Activated CD8-positive, alpha-beta memory T cell treated with anti-CD3 and anti-CD28 coated beads, Interleukin-2, amount 50 U/mL, for 4 hours (primary cell): ENCODE measurements around the gene MAML3.

ENCODE experiments used
- DNase-seq: peaks from one replicate; pipeline ENCODE4 v3.0.0-alpha.2; 2020

Gene MAML3

DNA sequence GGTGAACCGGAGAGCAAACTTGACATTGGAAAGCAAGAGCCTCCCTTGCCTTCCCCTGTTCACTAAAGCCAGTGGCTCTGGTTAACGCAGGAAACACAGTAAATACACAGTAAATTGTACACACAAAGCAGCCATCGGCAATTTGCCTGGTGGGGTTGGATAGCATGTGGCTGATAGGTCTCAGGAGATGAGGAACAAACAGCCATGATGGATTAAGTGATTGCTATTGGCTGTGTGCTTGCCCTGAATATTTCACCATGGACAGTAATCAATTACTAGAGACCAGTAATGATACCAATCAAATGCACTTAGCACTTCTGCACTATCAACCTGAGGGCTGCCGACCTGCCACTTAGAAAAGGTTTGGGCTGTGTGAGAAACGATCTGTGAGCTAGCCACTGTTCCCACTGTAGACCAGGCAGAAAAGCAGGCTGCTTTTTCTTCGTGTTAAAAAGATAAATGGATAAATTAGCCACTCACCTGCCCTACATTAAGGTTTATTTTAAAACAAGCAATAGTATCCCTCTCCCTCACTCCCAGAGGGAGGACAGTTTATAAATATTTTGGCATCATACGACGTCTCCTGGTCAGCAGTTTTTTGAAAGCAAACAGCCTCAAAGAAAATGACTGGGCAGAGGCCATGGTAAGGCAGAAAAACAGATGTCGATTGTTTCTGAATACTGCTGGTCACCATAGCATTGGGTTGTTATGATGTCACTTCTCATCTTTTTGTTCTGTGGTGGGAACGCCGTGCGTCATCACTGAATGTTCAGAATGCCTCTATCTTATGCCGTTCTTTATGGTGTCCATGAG lies 167.1 kb downstream of the MAML3 start:
- DNase-seq = no peak

DNA sequence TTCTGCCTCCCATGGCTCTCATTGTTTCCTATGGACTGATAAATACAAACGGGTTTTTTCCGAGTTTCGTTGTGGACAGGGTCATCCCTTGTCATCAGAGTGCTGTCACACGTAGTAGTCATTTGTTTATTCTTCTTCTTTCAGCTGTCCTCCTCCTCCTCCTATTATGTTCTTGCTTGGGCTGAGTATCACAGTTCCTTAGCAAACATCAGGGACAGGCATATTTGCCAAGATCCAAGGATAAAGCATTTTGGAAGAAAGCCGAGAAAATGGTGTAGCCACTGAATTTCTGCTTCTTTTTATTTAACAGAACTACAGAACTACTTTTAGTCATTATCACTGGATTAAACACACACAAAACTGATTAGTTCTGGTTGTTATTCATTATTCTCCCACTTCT lies 167.9 kb downstream of the MAML3 start:
- no peak for DNase-seq

DNA sequence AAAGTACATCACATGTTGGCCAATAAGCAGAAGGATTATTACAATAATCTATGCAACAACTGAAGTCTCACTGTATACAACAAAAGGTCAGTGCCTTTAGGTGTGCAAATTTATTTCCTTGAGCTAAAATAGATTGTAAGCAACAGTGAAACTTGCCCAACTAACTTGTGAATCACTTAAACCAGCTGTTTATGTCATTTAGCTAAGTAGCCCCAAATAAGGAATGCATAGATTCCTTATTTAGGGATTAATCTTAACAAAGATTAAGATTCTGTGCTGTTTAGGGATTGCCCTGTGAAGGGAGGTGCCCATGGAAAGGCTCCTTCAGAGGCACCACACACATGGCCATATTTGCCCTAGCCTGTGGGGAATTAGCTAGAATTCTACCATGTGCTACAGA lies 168.6 kb downstream of the MAML3 start:
- DNase-seq = no peak

DNA sequence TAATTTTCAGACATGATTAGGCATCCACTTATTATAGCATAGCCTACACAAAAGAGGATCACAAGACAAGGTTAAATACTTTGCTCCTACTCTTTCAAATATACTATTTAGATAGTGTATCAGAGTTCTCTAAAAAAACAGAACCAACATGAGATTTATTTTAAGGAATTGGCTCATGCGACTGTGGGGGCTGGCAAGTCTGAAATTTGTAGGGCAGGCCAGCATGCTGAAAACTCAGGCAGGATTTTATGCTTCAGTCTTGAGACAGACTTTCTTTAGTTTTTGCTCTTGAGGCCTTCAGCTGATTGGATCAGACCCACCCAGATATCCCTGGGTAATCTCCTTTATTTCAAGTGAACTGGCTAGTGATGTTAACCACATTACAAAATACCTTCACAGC lies 169.5 kb downstream of the MAML3 start:
- DNase-seq = no peak

DNA sequence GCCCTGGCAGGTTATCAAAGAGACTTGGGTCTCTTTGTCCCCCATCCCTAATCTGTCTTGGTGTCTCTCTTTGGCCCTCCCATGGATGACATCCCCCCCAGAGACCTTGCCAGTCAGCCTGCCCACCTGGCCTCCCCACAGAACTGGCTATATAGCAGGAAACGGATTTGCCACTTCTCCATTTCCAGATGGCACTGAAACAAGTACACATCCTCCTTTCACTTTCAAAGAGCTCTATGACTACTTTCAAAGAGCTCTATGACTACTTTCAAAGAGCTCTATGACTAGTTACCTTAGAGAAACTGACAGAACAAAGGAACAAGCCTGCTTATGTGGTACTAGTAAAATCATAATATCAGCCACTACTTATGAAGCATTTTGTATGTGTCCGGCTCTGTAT lies 175.3 kb downstream of the MAML3 start:
- no peak for DNase-seq

DNA sequence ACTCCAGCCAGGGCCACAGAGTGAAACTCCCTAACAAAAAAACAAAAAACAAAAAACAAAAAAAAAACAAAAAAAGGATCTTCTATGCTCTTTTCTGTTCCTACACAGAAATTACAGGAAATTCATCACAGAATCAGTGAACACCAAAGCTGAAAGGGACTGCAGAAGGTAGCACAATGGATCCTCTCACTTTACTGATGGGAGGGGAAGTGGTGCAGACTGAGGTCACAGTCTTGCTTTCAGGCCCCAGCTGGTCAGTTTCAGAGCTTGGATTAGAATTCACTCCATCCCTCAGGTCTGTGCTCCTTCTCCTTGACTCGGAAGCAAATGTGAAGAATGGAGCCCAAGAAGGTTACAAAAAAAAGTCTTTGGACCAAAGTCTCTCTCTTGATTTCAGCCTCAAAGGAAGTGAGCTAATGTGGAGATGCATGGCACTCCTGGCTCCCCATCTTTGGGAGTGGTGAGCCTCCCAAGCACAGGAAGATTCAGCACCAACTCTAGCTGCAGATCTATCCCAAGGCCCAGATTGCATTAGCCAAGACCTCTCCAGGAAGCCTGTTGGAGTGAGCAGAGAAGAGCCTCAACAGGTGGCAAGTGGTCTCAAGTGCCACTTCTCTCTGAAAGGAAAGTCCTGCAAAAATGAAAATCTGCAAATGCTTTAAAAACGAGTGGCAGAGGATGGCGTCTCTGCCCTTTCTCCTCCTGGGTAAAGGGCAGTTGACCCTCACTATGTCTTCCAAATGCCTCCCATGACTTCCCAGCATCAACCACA lies 176.0 kb downstream of the MAML3 start:
- DNase-seq = no peak

DNA sequence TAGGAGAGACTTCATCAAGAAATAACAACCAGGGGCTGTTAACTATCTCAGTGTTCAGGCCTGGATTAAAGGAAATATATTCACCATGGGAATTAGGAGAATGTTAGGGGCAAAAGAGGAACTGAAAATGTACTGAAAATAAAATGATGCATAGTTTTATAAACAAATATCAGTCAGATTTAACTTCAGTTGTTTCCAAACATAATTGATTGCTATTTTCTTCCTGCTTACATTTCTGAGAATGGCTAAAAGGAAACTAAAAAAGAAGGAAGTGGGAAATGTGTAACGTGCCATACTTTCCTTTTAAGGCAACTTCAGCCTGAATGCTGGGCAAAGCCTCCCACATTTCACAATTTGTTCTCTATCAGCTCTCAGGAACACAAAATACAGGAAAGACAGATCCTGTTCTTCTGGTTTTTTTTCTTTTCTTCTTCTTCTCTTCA lies 178.1 kb downstream of the MAML3 start:
- DNase-seq = no peak

DNA sequence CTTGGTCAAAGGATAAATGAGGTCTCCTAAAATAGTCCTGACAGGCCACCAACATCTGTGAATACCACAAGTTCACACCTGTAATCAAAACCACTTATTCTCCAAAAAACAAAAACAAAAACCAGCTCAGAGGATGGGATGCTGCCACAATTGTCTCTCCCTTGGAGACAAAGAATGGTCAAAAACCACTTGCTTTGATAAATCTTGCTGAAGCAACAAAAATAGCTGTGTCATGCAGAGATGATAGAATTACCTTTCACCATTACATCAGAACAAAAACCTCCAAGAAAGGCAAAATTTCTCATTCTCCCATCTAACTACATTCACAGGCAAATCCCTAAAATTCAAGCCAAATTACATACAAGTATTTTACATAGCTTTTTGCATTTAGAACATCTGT lies 180.4 kb downstream of the MAML3 start:
- DNase-seq = no peak

DNA sequence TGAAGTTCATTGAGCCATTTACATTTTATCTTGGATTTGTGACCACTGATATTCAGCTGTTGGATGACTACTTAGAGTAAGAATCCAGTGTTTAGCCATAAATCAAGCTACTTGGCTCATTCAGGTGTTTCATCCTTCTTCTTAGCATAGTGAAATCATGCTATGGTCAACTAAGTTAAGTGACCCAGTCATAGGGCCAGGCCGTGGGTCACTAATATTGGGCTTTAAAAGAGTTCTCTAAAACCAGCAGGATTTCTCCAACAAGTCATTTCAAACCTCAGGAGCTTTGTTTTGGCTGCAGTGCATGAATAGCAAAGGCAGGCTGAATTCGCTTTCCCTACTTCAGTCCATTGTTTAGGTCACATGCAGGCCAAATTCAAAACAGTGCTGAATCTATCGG lies 181.0 kb downstream of the MAML3 start:
- DNase-seq = no peak

DNA sequence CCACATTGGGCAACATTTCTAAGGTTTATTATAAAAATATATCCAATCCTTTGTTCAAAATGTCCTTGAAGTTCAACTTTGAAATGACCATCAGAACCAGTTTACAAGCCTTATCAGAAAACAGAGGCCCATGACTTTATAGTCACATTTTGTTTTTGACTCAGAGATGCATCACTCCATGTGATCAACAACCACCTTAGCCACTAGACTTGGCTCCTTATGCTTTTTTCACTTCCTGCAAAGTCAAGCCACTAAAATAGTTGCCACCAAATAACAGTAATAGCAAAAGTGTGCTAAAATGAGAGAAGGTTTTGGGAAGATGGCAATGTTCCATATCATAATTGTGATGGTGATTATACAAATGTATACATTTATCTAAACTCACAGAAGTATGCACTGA lies 181.7 kb downstream of the MAML3 start:
- DNase-seq = no peak

DNA sequence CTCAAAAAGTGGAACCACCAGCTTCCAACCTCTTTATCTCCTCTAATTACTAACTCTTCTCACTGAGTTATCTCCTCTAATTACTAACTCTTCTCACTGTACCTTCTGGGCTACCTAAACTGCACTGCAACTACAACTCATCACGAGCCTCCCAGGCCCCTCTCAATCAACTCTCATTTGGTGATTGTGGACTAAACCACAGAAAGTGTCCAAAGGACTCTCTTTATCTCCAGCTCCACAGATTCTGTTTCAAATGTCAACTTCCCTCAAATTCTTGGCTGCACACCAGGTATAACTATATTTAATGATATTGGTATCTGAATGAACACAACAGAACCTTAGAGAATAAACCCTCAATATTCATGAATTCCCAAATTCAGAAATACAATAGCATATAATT lies 182.9 kb downstream of the MAML3 start:
- no peak for DNase-seq

DNA sequence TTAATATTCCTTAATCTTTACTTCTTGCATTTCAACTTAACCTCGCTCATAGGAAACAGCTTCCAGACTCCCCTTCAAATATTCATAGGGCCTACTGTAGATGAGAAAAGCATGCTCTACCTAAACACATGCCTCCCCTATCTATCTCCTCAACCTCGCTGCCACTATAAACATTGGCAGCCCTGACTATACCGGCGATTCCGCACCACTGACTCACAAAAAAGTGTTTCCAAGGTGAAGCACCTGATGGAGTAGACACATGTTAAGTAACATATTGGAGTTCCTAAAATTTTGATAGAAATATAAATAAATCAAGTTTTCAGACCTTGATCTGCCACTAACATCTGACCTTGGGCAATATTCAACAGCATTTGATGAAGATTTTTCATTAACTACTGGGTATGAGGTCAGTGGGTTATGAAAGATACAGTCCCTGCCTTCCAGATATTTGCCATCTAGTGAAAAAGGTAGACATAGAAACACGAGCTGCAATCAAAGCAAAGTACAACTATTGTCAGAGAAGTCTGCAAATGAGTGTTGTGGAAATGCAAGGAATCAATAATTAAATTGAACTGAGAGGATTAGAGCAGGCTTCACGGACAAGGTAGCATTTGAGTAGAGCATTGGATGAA lies 184.2 kb downstream of the MAML3 start:
- no peak for DNase-seq

DNA sequence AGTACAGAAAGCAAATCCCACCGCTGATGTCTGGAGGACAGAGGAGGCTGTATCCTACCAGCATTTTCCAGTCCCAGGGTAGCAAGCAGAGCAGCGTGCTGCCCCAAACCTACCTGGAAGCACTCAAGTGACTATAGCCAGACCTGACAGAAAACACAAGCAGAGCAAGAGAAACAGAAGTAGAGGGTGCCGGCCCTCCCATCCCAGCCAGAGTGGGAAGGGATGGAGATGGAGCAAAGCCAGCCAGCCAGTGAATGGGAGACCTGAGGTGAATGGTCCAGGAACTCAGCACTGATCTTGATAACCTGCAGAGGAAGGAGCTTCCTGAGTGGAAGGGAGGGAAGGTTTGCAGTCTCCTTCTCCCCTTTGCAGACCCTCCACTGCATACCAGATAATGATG lies 185.2 kb downstream of the MAML3 start:
- DNase-seq = no peak

DNA sequence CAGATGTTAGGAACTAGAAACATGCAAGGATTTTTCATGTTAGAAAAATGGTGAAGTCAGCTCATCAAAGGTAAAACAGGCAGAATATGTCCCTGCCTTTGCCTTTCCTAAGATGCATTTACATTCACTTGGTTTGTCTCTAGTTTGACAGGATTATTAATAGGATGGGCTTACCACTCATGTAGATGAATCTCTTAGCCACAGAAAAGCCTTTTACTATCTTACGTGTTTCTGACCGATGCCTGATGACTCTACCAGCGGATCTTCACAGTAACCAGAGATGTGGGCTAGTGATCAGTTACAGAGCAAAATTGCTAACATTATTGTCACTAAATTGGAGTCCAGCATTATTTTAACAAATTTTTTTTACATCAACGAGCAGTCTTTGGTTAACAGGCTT lies 187.6 kb downstream of the MAML3 start:
- DNase-seq = no peak

DNA sequence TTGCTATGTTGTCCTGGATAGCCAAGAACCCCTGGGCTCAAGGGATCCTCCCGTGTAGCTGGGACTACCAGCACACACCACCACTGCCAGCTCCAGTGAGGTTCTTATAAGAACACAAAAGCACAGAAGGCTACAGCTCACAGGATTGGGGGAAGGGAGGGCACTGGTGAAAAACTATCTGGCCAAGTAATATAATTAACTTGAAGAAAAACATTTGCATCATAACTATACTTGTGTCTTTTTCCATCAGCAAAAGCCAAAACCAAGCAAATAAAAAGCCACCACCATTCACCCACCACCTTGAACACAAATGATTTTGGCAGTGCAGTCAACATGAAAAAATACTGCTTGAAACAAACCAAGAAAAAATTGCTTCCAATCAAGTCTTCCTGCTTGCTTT lies 188.2 kb downstream of the MAML3 start:
- no peak for DNase-seq

DNA sequence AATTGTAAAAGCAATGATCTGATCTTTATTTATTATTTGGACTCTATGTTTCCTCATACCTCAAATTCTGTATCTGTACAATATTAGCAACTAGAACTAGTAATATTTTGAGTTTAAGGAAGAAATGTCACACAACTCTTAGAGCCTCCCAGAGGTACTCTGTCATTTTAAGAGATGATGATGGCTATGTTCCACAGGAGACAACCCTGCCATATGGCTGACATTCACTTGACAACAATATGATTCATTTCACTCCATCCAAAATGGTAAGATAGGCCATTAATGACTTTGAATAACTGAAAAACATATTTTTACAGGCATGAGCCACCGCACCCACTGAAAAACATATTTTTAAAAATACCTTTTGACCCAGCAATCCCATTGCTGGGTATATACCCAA lies 190.3 kb downstream of the MAML3 start:
- no peak for DNase-seq

DNA sequence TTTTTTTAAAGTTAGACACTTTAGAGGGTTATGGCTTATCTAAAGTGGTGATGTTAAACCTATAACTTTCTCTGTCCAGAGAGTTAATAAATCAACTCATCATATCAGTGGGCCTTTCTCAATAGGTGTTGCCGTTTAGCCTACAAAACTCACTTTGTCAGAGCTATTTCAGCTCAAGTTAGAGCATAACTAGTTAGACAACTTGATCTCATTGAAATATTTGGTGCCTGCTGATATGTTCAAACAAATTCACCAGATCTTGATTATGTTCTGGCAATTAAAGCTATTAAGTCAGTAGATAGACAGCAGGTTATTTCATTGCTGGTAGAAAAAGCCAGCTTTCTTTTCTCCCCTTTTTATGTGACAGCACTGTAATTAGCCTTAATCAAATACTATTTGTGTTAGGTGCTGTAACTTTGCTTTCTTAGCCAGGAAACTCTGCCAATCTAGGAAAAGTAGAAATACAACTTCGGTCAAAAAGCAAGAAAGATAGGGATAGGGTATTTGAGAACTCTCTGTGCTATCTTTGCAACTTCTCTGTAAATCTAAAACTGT lies 191.8 kb downstream of the MAML3 start:
- no peak for DNase-seq

DNA sequence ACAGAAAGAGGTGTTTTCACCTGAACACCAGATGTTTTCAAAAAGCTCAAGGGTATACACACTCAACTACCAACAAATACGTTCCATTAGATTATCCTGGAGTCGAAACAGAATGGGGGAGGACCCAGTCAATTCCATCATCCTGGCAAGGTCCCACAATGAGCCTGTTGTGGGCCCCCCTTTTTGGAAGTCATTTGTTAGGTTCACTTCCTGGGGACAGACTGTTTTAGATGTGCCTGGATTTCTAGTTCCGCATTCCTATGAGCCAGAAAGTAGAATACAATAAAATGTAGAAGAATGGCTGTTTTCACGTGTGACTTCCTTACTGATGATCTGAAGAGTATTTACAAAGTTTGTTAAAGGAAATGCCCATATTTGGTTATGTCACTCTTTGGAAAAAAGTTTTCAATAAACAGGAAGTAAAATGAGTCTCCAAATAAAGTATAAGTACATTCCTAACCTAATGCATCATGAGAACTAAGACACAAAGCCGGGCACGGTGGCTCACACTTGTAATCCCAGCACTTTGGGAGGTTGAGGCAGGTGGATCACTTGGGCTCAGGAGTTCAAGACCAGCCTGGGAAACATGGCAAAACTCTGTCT lies 192.5 kb downstream of the MAML3 start:
- DNase-seq = no peak

DNA sequence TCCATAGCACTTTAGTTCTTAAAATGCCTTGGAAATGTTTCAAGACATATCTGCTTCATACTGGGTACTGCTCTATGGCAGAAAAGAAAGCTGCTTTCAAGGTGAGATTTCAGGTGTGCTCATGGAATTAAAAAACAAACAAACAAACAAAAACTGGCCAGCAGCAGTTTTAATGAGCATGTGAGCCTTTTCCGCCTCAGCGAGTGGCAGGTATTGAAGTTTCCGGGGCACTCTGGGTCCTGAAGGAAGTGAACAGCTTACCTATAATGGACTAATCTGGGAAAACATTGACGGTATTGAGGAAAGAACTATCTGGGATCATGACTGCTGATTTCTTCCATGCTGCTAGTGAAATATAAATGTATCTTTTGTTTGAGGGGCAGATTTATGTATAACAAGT lies 194.6 kb downstream of the MAML3 start:
- no peak for DNase-seq

DNA sequence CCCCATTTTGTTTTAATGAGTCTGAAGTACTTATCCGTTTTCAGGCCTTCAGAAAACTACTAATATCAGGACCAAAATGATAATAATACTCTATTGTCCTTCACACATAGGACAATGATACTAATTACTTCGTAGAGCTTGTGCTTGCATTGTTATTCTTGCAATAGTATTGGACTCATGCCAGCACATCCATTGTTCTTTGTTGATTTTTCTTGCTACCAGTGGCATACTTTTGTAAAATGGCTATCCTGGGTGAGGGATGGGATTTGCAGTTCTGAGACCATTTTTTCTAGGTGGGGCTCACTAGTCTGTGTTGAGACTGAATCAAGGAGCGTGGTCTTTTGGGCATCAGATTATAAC lies 195.3 kb downstream of the MAML3 start:
- DNase-seq = no peak

DNA sequence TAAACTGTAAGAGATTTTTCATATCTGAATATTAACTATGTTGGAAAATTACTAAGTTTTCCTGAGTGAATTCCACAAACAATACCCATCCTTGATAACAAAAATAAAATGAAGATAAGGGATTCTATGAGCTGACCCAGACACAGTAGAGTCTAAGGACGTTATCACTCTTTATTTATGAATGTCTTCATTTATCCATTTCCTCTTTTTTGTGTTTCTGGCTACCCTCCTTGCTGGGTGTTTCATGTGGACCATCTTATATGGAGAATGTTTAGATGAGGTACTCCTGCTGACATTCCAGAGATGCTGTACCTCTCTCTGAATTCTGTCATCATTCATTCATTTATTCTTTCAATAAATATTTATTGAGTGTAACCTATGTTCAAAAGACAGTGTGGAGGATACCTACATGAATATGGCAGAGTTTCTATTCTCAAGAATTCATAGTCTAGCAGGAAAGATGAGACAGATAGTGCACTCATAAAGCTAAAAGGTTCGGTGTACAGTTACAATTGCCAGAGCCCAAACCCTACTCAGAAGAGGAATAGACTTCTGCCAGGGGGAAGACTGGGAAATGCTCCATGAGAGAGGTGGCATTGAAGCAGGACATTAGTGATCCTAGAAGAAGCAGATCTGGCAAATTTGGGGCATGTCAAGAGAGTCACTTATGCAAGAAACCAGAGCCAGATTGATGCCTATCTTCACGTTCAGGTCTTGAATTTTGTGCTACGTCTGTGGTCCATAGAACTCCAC lies 195.8 kb downstream of the MAML3 start:
- DNase-seq = no peak

DNA sequence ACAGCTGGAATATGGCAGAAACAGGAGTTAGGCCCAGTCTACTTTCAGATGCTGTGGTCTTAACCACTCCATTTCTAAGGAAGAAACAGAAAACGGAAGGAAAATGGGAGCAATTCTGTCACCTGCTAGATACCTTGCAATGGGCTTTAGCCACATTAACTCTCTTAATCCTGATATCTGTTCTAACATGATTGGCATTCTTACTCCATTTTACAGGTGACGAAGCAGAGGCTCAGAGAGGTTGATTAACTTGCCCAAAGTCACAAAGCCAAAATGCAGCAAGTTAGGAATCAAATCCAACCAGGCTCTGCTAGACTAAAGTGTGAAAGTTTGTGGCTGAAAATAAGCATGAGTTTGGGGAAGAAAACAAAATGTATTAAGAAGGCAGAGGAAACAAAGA lies 196.9 kb downstream of the MAML3 start:
- no peak for DNase-seq
